Thoracic aorta endothelial cell (primary cell): ENCODE measurements around the gene RETNLB. TPM values are rescaled to one million over a fixed set of nuclear protein-coding genes. Genes with fewer than 3 reads are reported as not detected.

Experiments used
- small RNA-seq: library from RNA; depleted of rRNA; stranded (forward); fragments of <200 nt; gene quantifications from one replicate; pipeline ENCODE3, GENCODE V24; 2012
- total RNA-seq: library from RNA; depleted of rRNA; stranded (reverse); fragments of >200 nt; gene quantifications from 2 replicates; pipeline ENCODE4 v1.2.3, GENCODE V29; 2012

RETNLB gene, protein sequence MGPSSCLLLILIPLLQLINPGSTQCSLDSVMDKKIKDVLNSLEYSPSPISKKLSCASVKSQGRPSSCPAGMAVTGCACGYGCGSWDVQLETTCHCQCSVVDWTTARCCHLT
- not detected in 2 replicates for total RNA-seq

GRCh38 chr3:108757404-108757982 is at the start of gene RETNLB:
RETNLB (minus strand) TSS chr3:108757410; CDS start chr3:108757185, 225 bp downstream.

Small RNA genes within 50 kb of the gene (small RNA-seq; reads per million reads assigned to genes)
- not detected for gene AC092185.1

Other genes starting within 250 kb of the RETNLB start
- gene MYH15, start 246.8 kb downstream of the RETNLB start, total RNA-seq = 0.53 and 0.65 TPM in 2 replicates
- 52.4 and 72.9 TPM in 2 replicates for gene CIP2A, start 168.0 kb downstream of the RETNLB start, total RNA-seq
- 10.3 and 11.0 TPM in 2 replicates for gene DZIP3, start 167.7 kb downstream of the RETNLB start, total RNA-seq
- not detected in 2 replicates for gene TRAT1, start 65.4 kb upstream of the RETNLB start, total RNA-seq
- gene GUCA1C, start 196.5 kb upstream of the RETNLB start, total RNA-seq = not detected in 2 replicates